BJ (cell line): ENCODE results near the gene ZNF771. TPM values are rescaled to one million over a fixed set of nuclear protein-coding genes. Genes with fewer than 3 reads are reported as not detected.
"Not testable (repeated sequence)": the region's sequence is repeated elsewhere in the genome, so short reads cannot be mapped to it uniquely, and the experiment has no call there.

Source experiments
- CTCF ChIA-PET: fragments of 350-600 bp; formaldehyde crosslinking; extraction: SDS; loops from one replicate; lab custom pipeline; 2021; ENCODE audit warnings: antibody characterized with exemption, inconsistent platforms; lab: Yijun Ruan, JAX
- POLR2A ChIA-PET: fragments of 300-600 bp; sonication (Branson Sonifier 250); formaldehyde crosslinking; extraction: SDS; loops from one replicate; lab custom pipeline; 2021; ENCODE audit warnings: antibody characterized with exemption; lab: Charles Lee
- DNase-seq: peaks from one replicate; pipeline ENCODE4 v3.0.0-alpha.2; 2011; ENCODE audit warnings: low read depth
- H3K27me3 ChIP-seq: 2 replicates; pipeline ENCODE4 v1.6.0; 2011; ENCODE audit warnings: low read length; ENCODE audit not compliant: control insufficient read depth, insufficient read depth
- H3K36me3 ChIP-seq: 2 replicates; pipeline ENCODE4 v1.5.1; 2011; ENCODE audit warnings: low read length; ENCODE audit not compliant: control insufficient read depth, insufficient read depth
- H3K4me3 ChIP-seq: 2 replicates; pipeline ENCODE4 v1.5.1; 2011; ENCODE audit warnings: low read depth, mild to moderate bottlenecking, control low read depth, low read length
- CTCF ChIP-seq: IDR thresholded peaks from 2 replicates; pipeline ENCODE4 v1.5.1; 2011; ENCODE audit warnings: low read depth, mild to moderate bottlenecking, control low read depth, inconsistent platforms, low read length, moderate library complexity; ENCODE audit not compliant: insufficient read depth
- polyA plus RNA-seq: library from polyadenylated mRNA; depleted of rRNA; stranded (reverse); fragments of >200 nt; gene quantifications from 2 replicates; pipeline ENCODE4 v1.2.3, GENCODE V29; 2011; rRNA removed
- small RNA-seq: library from RNA; depleted of rRNA; stranded (forward); fragments of <200 nt; gene quantifications from one replicate; pipeline ENCODE3, GENCODE V24; 2012; ENCODE audit warnings: low replicate concordance, low read depth; ENCODE audit not compliant: insufficient read length

ZNF771 gene
- polyA plus RNA-seq, 1 experiment, result 7.9 TPM

GRCh38 chr16:30457743-30458560 lies 50.5 kb downstream of the ZNF771 start:
- TF ChIP-seq CTCF, result no peak
- H3K27me3 ChIP-seq, result peaks cover 2% of the 10 kb centered on the region
- POLR2A ChIA-PET, result interaction anchor here (0.5 kb wide), 1 partner anchor 26 kb away, joined by 3 read pairs; no protein-coding TSS in a partner anchor
- no peak overlapping the region for H3K4me3 ChIP-seq
- DNase-seq, result no peak
- no peaks in the 10 kb centered on the region for H3K36me3 ChIP-seq
- CTCF ChIA-PET, result interaction anchor here (1.0 to 1.7 kb wide), 3 partner anchors 8 to 171 kb away, joined by 3 to 10 read pairs (median 4); partner anchors contain the start of gene SEPHS2

- ChIA-PET CTCF (interaction anchor here (1.7 kb wide), 1 partner anchor 9 kb away, joined by 10 read pairs; no protein-coding TSS in a partner anchor), POLR2A (no interaction called here)
- H3K36me3 ChIP-seq, result no peaks in the 10 kb centered on the region
- H3K27me3 ChIP-seq, result peaks cover 2% of the 10 kb centered on the region
- DNase-seq, result no peak
- no peak overlapping the region for H3K4me3 ChIP-seq
- TF ChIP-seq CTCF, result no peak
Observed at GRCh38 chr16:30458561-30459394, 51.4 kb downstream of the ZNF771 start.

- ChIA-PET CTCF (no interaction called here), POLR2A (no interaction called here)
- peaks cover 2% of the 10 kb centered on the region for H3K27me3 ChIP-seq
- no peak for TF ChIP-seq CTCF
- H3K4me3 ChIP-seq, result no peak overlapping the region
- no peak for DNase-seq
- no peaks in the 10 kb centered on the region for H3K36me3 ChIP-seq
Observed at GRCh38 chr16:30459456-30459855, 52.0 kb downstream of the ZNF771 start.

- CTCF ChIA-PET, result interaction anchor here (0.9 kb wide), 1 partner anchor 12 kb away, joined by 3 read pairs; no protein-coding TSS in a partner anchor
- H3K36me3 ChIP-seq, DNase-seq, H3K27me3 ChIP-seq, POLR2A ChIA-PET, H3K4me3 ChIP-seq: not testable (repeated sequence)
Observed at GRCh38 chr16:30461426-30461825, 54.0 kb downstream of the ZNF771 start.

- no peak overlapping the region for H3K4me3 ChIP-seq
- no peak for DNase-seq
- TF ChIP-seq CTCF, result no peak
- ChIA-PET POLR2A (no interaction called here), CTCF (no interaction called here)
- no peaks in the 10 kb centered on the region for H3K36me3 ChIP-seq
- no peaks in the 10 kb centered on the region; the same call in 1 of the 2 replicates for H3K27me3 ChIP-seq
Observed at GRCh38 chr16:30464078-30464477, 56.7 kb downstream of the ZNF771 start.

Small RNAs within 50 kb of the gene (small RNA-seq; reads per million reads assigned to genes)
- not detected for gene RF00019
- gene RF00406, result not detected

Other genes with a start within 250 kb of the ZNF771 start
- gene CORO1A, start 224.0 kb upstream of the ZNF771 start, polyA plus RNA-seq, result 1.6 and 2.6 TPM in 2 replicates
- gene BOLA2B, start 213.9 kb upstream of the ZNF771 start, polyA plus RNA-seq, result 32.0 and 50.2 TPM in 2 replicates
- 7.5 and 19.8 TPM in 2 replicates for gene SLX1A, start 213.7 kb upstream of the ZNF771 start, polyA plus RNA-seq
- gene SULT1A3, start 208.4 kb upstream of the ZNF771 start, polyA plus RNA-seq, result 6.2 TPM in 2 replicates
- 0.92 and 0.93 TPM in 2 replicates for gene NPIPB13, start 159.1 kb upstream of the ZNF771 start, polyA plus RNA-seq
- gene CD2BP2, start 52.3 kb upstream of the ZNF771 start, polyA plus RNA-seq, result 48.2 and 50.3 TPM in 2 replicates
- 11.3 and 16.5 TPM in 2 replicates for gene TBC1D10B, start 37.1 kb upstream of the ZNF771 start, polyA plus RNA-seq
- 0.59 and 0.69 TPM in 2 replicates for gene MYL11, start 32.8 kb upstream of the ZNF771 start, polyA plus RNA-seq
- gene SEPTIN1, start 25.0 kb upstream of the ZNF771 start, polyA plus RNA-seq, result 0.17 and 0.22 TPM in 2 replicates
- 2.8 and 4.6 TPM in 2 replicates for gene ZNF48, start 12.2 kb upstream of the ZNF771 start, polyA plus RNA-seq
- 27.5 and 33.9 TPM in 2 replicates for gene DCTPP1, start 22.4 kb downstream of the ZNF771 start, polyA plus RNA-seq
- gene SEPHS2, start 38.3 kb downstream of the ZNF771 start, polyA plus RNA-seq, result 44.4 and 50.3 TPM in 2 replicates
- gene ITGAL, start 65.1 kb downstream of the ZNF771 start, polyA plus RNA-seq, result 0.06 TPM in 2 replicates
- 14.0 and 17.2 TPM in 2 replicates for gene ZNF768, start 119.0 kb downstream of the ZNF771 start, polyA plus RNA-seq
- 5.5 and 6.4 TPM in 2 replicates for gene ZNF747, start 127.3 kb downstream of the ZNF771 start, polyA plus RNA-seq
- 2.3 and 2.6 TPM in 2 replicates for gene ZNF764, start 150.8 kb downstream of the ZNF771 start, polyA plus RNA-seq
- gene ZNF688, start 164.1 kb downstream of the ZNF771 start, polyA plus RNA-seq, result 6.3 and 8.8 TPM in 2 replicates
- 6.6 TPM in 2 replicates for gene ZNF785, start 178.1 kb downstream of the ZNF771 start, polyA plus RNA-seq
- gene ZNF689, start 202.8 kb downstream of the ZNF771 start, polyA plus RNA-seq, result 3.6 and 4.1 TPM in 2 replicates
- 5.2 TPM in 2 replicates for gene PRR14, start 243.4 kb downstream of the ZNF771 start, polyA plus RNA-seq